HCT116 (cell line): ENCODE measurements around the gene TERT. TPM values are rescaled to one million over a fixed set of nuclear protein-coding genes. Genes with fewer than 3 reads are reported as not detected.

ENCODE experiments used
- ATAC-seq: fragments of 200-7000 bp; cut with Tn5 transposase; 2 replicates; pipeline ENCODE4 v1.9.1; 2020; ENCODE audit warnings: mild to moderate bottlenecking, moderate library complexity
- BruUV-seq: library from RNA; stranded (reverse); fragments of 400-500 nt; replicated peaks from 2 replicates; lab custom pipeline; 2021; lab: Mats Ljungman, UMichigan
- CTCF ChIA-PET: fragments of 300-600 bp; sonication (Branson Sonifier 250); formaldehyde crosslinking; loops from one replicate; lab custom pipeline; 2021; ENCODE audit warnings: antibody characterized with exemption; lab: Charles Lee
- POLR2A ChIA-PET: fragments of 300-600, 350-600 bp; sonication (Branson Sonifier 250); formaldehyde crosslinking; loops from one replicate; lab custom pipeline; 2021; ENCODE audit warnings: antibody characterized with exemption; lab: Charles Lee
- RAD21 ChIA-PET, 2 experiments: fragments of 300-600 bp; sonication (Branson Sonifier 250); formaldehyde crosslinking; loops; one replicate each; lab custom pipeline; 2023; ENCODE audit warnings: low total read pairs in 2 of 2; ENCODE audit not compliant: uncharacterized antibody in 2 of 2, unreplicated experiment in 2 of 2, low non-redundant PET in 1 of 2; lab: Charles Lee
- DNase-seq: peaks from one replicate; pipeline ENCODE4 v3.0.0-alpha.2; 2010; ENCODE audit warnings: low read depth, low spot score
- H2AFZ ChIP-seq: fragments of 200-600 bp; shearing (Covaris generic), sonication (generic); 2 replicates; pipeline ENCODE4 v1.6.1; 2017; ENCODE audit warnings: low read depth, mixed run types, mixed read lengths, antibody characterized with exemption, low read length; ENCODE audit not compliant: poor library complexity, severe bottlenecking
- H3K27ac ChIP-seq: 2 replicates; pipeline ENCODE4 v1.5.1; 2012; ENCODE audit warnings: low read depth, low read length
- H3K27me3 ChIP-seq: fragments of 200-600 bp; sonication (generic); 2 replicates; pipeline ENCODE4 v1.6.1; 2016; ENCODE audit warnings: mixed run types, low read length, mixed read lengths; ENCODE audit not compliant: insufficient read depth
- H3K36me3 ChIP-seq, 2 experiments: fragments of 200-500 bp in 1 of 2; fragments of 200-600 bp in 1 of 2; sonication (Bioruptor generic) in 1 of 2; sonication (generic) in 1 of 2; 2 replicates each; pipeline versions ENCODE4 v1.5.1 to v1.6.1; 2014 to 2016; ENCODE audit warnings: low read length in 2 of 2, inconsistent platforms in 1 of 2, mixed read lengths in 1 of 2, mixed run types in 1 of 2; ENCODE audit not compliant: insufficient read depth in 2 of 2, control insufficient read depth in 1 of 2
- H3K4me1 ChIP-seq, 2 experiments: fragments of 200-600 bp in 1 of 2; sonication (generic) in 1 of 2; 2 replicates each; pipeline versions ENCODE4 v1.5.1 to v1.6.1; 2012 to 2017; ENCODE audit warnings: low read length in 2 of 2, inconsistent platforms in 1 of 2, mild to moderate bottlenecking in 1 of 2, mixed read lengths in 1 of 2, mixed run types in 1 of 2, moderate library complexity in 1 of 2; ENCODE audit not compliant: insufficient read depth in 2 of 2, control insufficient read depth in 1 of 2
- H3K4me2 ChIP-seq: fragments of 200-600 bp; sonication (generic); 2 replicates; pipeline ENCODE4 v1.6.1; 2017; ENCODE audit warnings: mixed run types, low read length, mixed read lengths
- H3K4me3 ChIP-seq, 2 experiments: fragments of 200-600 bp in 1 of 2; sonication (generic) in 1 of 2; replicated peaks in 1 of 2; 2 replicates each; pipeline ENCODE4 v1.5.1; 2011 to 2016; ENCODE audit warnings: low read length in 2 of 2, control low read depth in 1 of 2, low read depth in 1 of 2, mild to moderate bottlenecking in 1 of 2, mixed read lengths in 1 of 2, mixed run types in 1 of 2
- H3K79me2 ChIP-seq: fragments of 200-600 bp; sonication (generic); 2 replicates; pipeline ENCODE4 v1.6.1; 2017; ENCODE audit warnings: mild to moderate bottlenecking, mixed run types, low read length, moderate library complexity, mixed read lengths; ENCODE audit not compliant: insufficient read depth
- H3K9ac ChIP-seq: fragments of 200-600 bp; sonication (generic); 2 replicates; pipeline ENCODE4 v1.6.1; 2016; ENCODE audit warnings: low read length, mixed read lengths
- H3K9me2 ChIP-seq: fragments of 200-600 bp; sonication (generic), shearing (Covaris generic); 2 replicates; pipeline ENCODE4 v1.6.1; 2017; ENCODE audit warnings: mixed run types, mild to moderate bottlenecking, moderate library complexity; ENCODE audit not compliant: insufficient read depth
- H3K9me3 ChIP-seq, 2 experiments: fragments of 200-500 bp in 1 of 2; fragments of 200-600 bp in 1 of 2; sonication (Bioruptor generic) in 1 of 2; sonication (generic) in 1 of 2; 2 replicates each; pipeline ENCODE4 v1.6.1; 2014 to 2017; ENCODE audit warnings: low read length in 2 of 2, mixed read lengths in 2 of 2, inconsistent platforms in 1 of 2, low read depth in 1 of 2, mild to moderate bottlenecking in 1 of 2, mixed run types in 1 of 2, moderate library complexity in 1 of 2; ENCODE audit not compliant: control insufficient read depth in 1 of 2, insufficient read depth in 1 of 2
- H4K20me1 ChIP-seq: fragments of 200-600 bp; sonication (generic), shearing (Covaris generic); 2 replicates; pipeline ENCODE4 v1.6.1; 2017; ENCODE audit warnings: mixed run types, mild to moderate bottlenecking, moderate library complexity; ENCODE audit not compliant: insufficient read depth
- ATF3 ChIP-seq: IDR thresholded peaks from 2 replicates; pipeline ENCODE4 v1.6.1; 2012
- CEBPB ChIP-seq: IDR thresholded peaks from 2 replicates; pipeline ENCODE4 v1.6.1; 2012; ENCODE audit warnings: low read depth
- EGR1 ChIP-seq: IDR thresholded peaks from 2 replicates; pipeline ENCODE4 v1.6.1; 2012; ENCODE audit warnings: low read depth
- ELF1 ChIP-seq: IDR thresholded peaks from 2 replicates; pipeline ENCODE4 v1.6.1; 2012; ENCODE audit warnings: low read depth, borderline replicate concordance
- JUND ChIP-seq: IDR thresholded peaks from 2 replicates; pipeline ENCODE4 v1.6.1; 2012
- MAX ChIP-seq: IDR thresholded peaks from 2 replicates; pipeline ENCODE4 v1.6.1; 2012
- POLR2A ChIP-seq: IDR thresholded peaks from 2 replicates; pipeline ENCODE4 v1.7.0; 2011; ENCODE audit warnings: borderline replicate concordance; ENCODE audit not compliant: insufficient read depth, insufficient read length; ENCODE audit errors: extremely low read depth
- POLR2AphosphoS5 ChIP-seq: IDR thresholded peaks from 2 replicates; pipeline ENCODE4 v1.6.1; 2011; ENCODE audit warnings: mild to moderate bottlenecking, low read depth, low read length, moderate library complexity
- SP1 ChIP-seq: IDR thresholded peaks from 2 replicates; pipeline ENCODE4 v1.6.1; 2012; ENCODE audit warnings: low read depth
- TCF7L2 ChIP-seq: IDR thresholded peaks from 2 replicates; pipeline ENCODE4 v1.7.0; 2011; ENCODE audit warnings: borderline replicate concordance, inconsistent platforms; ENCODE audit not compliant: insufficient read depth, insufficient read length; ENCODE audit errors: extremely low read depth
- intact Hi-C: fragments of 100-400 bp; cut with micrococcal nuclease; formaldehyde crosslinking; loops from 2 replicates; pipeline ENCODE4 v1.10.0; 2022
- total RNA-seq: library from RNA; stranded (reverse); gene quantifications from one replicate; pipeline ENCODE4 v1.2.1, GENCODE V29; 2021; ENCODE audit not compliant: unreplicated experiment
- TF ChIP-seq, protein P1 (sequence below), 3 experiments: fragments of 200-600 bp in 1 of 3; sonication (generic) in 1 of 3; IDR thresholded peaks in 2 of 3; conservative IDR thresholded peaks in 1 of 3; 2 replicates each; pipeline ENCODE4 v1.5.1; 2012 to 2017; ENCODE audit warnings: low read depth in 2 of 3, low read length in 2 of 3, antibody characterized with exemption in 1 of 3, borderline replicate concordance in 1 of 3, control low read depth in 1 of 3, mild to moderate bottlenecking in 1 of 3, mixed read lengths in 1 of 3, mixed run types in 1 of 3, moderate library complexity in 1 of 3; ENCODE audit not compliant: insufficient read depth in 1 of 3

The TERT gene
- total RNA-seq, 1 experiment from 2014 or later, result 6.9 TPM

- H3K27me3 ChIP-seq, result no peaks in the 10 kb centered on the region
- no TSS peak for BruUV-seq
- intact Hi-C loops, result no loop called here
- no peaks in the 10 kb centered on the region for H3K36me3 ChIP-seq
- H2AFZ ChIP-seq, result no peak overlapping the region
- TF ChIP-seq POLR2AphosphoS5 (no peak), TCF7L2 (no peak), CEBPB (no peak), EGR1 (no peak), POLR2A (no peak), MAX (no peak), SP1 (no peak), JUND (no peak), ATF3 (no peak), ELF1 (no peak)
- TF ChIP-seq, protein P1, sequence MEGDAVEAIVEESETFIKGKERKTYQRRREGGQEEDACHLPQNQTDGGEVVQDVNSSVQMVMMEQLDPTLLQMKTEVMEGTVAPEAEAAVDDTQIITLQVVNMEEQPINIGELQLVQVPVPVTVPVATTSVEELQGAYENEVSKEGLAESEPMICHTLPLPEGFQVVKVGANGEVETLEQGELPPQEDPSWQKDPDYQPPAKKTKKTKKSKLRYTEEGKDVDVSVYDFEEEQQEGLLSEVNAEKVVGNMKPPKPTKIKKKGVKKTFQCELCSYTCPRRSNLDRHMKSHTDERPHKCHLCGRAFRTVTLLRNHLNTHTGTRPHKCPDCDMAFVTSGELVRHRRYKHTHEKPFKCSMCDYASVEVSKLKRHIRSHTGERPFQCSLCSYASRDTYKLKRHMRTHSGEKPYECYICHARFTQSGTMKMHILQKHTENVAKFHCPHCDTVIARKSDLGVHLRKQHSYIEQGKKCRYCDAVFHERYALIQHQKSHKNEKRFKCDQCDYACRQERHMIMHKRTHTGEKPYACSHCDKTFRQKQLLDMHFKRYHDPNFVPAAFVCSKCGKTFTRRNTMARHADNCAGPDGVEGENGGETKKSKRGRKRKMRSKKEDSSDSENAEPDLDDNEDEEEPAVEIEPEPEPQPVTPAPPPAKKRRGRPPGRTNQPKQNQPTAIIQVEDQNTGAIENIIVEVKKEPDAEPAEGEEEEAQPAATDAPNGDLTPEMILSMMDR (IDR thresholded peaks at IDR 0.05 in 2 of 3, conservative IDR thresholded peaks at IDR 0.05 in 1 of 3; ENCODE audit: borderline replicate concordance in 1 of 3, insufficient read depth in 1 of 3, low read depth in 2 of 3, low read length in 2 of 3), result no peak
- no peaks in the 10 kb centered on the region for H3K4me1 ChIP-seq
- no peaks in the 10 kb centered on the region for H3K79me2 ChIP-seq
- H3K27ac ChIP-seq, result no peak overlapping the region
- H3K4me2 ChIP-seq, result no peak overlapping the region
- H3K9me3 ChIP-seq, result no peaks in the 10 kb centered on the region
- H4K20me1 ChIP-seq, result no peaks in the 10 kb centered on the region
- no peaks in the 10 kb centered on the region for H3K9me2 ChIP-seq
- DNase-seq (no peak), ATAC-seq (no peak)
- no peak overlapping the region for H3K9ac ChIP-seq
- CTCF ChIA-PET, result no interaction called here
- RAD21 ChIA-PET, result no interaction called here
- POLR2A ChIA-PET, result no interaction called here
- no peak overlapping the region for H3K4me3 ChIP-seq
These were observed 33.2 kb downstream of the TERT start for GRCh38 chr5:1261643-1262042.
